Panc1 (cell line): ENCODE measurements around the gene UBP1.

Source experiments
- POLR2AphosphoS5 ChIP-seq: IDR thresholded peaks from 2 replicates; pipeline ENCODE4 v1.6.1; 2012; ENCODE audit warnings: mild to moderate bottlenecking, low read depth, low read length, moderate library complexity
- SIN3A ChIP-seq: IDR thresholded peaks from 2 replicates; pipeline ENCODE4 v1.6.1; 2012; ENCODE audit warnings: low read depth, mild to moderate bottlenecking, low read length, moderate library complexity, borderline replicate concordance; ENCODE audit not compliant: insufficient read depth
- TCF7L2 ChIP-seq: IDR thresholded peaks from 2 replicates; pipeline ENCODE4 v1.6.1; 2011; ENCODE audit warnings: mild to moderate bottlenecking, low read depth, low read length, inconsistent platforms
- TF ChIP-seq, protein P1 (sequence below): fragments of 450-650 bp; IDR thresholded peaks from 2 replicates; pipeline ENCODE4 v1.5.1; 2017; ENCODE audit warnings: mild to moderate bottlenecking
- TF ChIP-seq, protein P2 (sequence below), 2 experiments: IDR thresholded peaks; 2 replicates each; pipeline ENCODE4 v1.6.1; 2011 to 2012; ENCODE audit warnings: low read depth in 2 of 2, control low read depth in 1 of 2, low read length in 1 of 2, mild to moderate bottlenecking in 1 of 2, moderate library complexity in 1 of 2; ENCODE audit not compliant: insufficient read depth in 1 of 2

DNA sequence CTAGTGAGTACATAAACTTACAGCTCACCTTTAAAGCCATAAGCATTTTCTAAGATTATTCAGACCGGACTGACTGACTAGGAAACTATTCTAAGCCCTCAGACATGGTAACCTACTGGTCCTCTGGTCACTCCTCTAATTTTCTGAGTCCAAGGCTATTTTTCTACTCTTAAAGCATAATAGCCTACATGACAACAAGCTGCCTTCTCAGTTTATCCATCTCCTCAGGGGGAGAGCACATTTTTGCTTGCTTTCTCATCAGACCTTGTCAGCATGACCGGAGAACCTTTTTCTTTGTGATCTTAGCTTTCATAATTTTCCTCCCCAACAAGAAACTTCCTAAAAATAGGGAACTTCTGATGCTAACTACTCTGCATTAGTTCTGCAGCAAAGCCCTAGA lies 38.4 kb downstream of the UBP1 start:
- TF ChIP-seq POLR2AphosphoS5 (no peak), TCF7L2 (no peak), SIN3A (no peak)
- TF ChIP-seq, protein P1, sequence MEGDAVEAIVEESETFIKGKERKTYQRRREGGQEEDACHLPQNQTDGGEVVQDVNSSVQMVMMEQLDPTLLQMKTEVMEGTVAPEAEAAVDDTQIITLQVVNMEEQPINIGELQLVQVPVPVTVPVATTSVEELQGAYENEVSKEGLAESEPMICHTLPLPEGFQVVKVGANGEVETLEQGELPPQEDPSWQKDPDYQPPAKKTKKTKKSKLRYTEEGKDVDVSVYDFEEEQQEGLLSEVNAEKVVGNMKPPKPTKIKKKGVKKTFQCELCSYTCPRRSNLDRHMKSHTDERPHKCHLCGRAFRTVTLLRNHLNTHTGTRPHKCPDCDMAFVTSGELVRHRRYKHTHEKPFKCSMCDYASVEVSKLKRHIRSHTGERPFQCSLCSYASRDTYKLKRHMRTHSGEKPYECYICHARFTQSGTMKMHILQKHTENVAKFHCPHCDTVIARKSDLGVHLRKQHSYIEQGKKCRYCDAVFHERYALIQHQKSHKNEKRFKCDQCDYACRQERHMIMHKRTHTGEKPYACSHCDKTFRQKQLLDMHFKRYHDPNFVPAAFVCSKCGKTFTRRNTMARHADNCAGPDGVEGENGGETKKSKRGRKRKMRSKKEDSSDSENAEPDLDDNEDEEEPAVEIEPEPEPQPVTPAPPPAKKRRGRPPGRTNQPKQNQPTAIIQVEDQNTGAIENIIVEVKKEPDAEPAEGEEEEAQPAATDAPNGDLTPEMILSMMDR: no peak
- TF ChIP-seq, protein P2, sequence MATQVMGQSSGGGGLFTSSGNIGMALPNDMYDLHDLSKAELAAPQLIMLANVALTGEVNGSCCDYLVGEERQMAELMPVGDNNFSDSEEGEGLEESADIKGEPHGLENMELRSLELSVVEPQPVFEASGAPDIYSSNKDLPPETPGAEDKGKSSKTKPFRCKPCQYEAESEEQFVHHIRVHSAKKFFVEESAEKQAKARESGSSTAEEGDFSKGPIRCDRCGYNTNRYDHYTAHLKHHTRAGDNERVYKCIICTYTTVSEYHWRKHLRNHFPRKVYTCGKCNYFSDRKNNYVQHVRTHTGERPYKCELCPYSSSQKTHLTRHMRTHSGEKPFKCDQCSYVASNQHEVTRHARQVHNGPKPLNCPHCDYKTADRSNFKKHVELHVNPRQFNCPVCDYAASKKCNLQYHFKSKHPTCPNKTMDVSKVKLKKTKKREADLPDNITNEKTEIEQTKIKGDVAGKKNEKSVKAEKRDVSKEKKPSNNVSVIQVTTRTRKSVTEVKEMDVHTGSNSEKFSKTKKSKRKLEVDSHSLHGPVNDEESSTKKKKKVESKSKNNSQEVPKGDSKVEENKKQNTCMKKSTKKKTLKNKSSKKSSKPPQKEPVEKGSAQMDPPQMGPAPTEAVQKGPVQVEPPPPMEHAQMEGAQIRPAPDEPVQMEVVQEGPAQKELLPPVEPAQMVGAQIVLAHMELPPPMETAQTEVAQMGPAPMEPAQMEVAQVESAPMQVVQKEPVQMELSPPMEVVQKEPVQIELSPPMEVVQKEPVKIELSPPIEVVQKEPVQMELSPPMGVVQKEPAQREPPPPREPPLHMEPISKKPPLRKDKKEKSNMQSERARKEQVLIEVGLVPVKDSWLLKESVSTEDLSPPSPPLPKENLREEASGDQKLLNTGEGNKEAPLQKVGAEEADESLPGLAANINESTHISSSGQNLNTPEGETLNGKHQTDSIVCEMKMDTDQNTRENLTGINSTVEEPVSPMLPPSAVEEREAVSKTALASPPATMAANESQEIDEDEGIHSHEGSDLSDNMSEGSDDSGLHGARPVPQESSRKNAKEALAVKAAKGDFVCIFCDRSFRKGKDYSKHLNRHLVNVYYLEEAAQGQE (IDR thresholded peaks at IDR 0.05; ENCODE audit: insufficient read depth in 1 of 2, low read depth in 2 of 2, low read length in 1 of 2): no peak
